HG03066 (cell line): Measurements from ENCODE around the gene KRT27.
"Not testable (repeated sequence)": the region's sequence is repeated elsewhere in the genome, so short reads cannot be mapped to it uniquely, and the experiment has no call there.

Experiments
- ATAC-seq: cut with Tn5 transposase; IDR thresholded peaks from one replicate; pipeline ENCODE4 v1.9.1; 2021; ENCODE audit warnings: low read depth; ENCODE audit not compliant: unreplicated experiment

The KRT27 gene, protein sequence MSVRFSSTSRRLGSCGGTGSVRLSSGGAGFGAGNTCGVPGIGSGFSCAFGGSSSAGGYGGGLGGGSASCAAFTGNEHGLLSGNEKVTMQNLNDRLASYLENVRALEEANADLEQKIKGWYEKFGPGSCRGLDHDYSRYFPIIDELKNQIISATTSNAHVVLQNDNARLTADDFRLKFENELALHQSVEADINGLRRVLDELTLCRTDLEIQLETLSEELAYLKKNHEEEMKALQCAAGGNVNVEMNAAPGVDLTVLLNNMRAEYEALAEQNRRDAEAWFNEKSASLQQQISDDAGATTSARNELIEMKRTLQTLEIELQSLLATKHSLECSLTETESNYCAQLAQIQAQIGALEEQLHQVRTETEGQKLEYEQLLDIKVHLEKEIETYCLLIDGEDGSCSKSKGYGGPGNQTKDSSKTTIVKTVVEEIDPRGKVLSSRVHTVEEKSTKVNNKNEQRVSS

DNA sequence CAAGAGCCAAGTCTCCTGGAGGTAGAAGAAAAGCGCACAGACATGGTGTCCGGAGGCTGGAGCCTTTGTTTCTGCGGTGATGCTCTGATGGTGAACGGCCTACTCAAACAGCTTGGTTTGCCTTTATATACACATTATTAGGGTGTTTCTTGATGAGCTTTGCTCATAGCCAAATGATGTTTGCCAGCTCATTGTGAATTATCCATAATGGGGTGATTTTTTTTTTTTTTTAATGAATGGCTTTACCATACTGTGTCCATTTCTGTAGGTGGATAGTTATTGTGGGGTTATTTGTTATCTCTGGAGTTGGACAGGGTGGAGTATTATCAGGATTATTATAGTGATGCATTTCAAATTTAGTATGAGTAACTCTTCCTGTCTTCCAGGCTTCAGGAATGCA lies at the start of gene KRT27:
Gene KRT27, minus strand, starts transcription at position 101 of the 400 bp plus-strand sequence. Its CDS starts 57 bp downstream, at position 44.
- no peak for ATAC-seq

DNA sequence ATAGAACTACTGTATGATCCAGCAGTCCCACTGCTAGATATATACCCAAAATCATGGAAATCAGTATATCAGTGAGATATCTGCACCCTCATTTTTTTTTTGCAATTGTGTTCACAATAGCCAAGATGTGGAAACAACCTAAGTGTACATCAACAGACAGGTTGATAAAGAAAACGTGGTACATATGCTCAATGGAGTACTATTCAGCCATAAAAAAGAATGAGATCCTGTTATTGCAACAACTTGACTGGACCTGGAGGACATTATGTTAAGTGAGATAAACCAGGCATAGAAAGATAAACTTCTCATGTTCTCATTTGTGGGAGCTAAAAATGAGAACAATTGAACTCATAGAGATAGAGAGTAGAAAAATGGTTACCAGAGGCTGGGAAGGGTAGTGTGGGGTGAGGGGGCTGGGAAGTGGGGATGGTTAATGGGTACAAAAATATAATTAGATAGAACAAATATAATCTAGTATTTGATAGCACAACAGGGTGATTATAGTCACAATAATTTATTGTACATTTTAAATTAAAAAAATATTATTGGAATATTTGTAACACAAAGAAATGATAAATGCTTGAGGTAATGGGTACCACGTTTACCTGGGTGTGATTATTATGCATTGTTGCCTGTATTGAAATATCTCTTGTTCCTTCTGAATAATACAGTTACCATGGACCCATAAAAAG lies 47.9 kb upstream of the KRT27 start:
- ATAC-seq: no peak

DNA sequence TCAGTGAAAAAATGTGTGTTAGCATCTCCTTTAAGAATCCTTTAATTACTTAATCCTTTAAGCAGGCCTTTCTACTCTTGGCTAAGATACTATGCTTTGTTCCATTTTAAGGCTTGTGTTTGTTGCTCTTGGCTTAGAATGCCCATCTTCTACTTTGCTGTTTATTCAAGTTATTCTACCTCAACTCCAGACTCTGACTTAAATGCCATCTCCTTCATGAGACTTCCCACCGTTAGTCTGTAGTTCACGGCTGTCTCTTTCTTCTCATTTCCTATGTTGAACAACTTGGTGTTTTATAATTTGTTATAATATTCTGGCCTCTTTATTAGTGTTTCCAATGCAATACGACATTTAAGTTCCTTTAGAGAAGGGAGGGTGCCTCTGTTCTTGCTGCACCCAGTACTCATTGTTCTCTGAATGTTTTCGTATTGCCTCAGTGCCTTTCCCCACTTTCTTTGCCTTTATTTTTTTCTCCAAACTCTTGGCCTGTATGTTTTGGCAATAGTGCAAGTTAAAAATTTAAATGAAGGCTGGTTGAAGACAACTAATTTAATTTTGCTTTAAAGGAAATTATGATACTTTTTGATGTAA lies 46.2 kb upstream of the KRT27 start:
- ATAC-seq: no peak

DNA sequence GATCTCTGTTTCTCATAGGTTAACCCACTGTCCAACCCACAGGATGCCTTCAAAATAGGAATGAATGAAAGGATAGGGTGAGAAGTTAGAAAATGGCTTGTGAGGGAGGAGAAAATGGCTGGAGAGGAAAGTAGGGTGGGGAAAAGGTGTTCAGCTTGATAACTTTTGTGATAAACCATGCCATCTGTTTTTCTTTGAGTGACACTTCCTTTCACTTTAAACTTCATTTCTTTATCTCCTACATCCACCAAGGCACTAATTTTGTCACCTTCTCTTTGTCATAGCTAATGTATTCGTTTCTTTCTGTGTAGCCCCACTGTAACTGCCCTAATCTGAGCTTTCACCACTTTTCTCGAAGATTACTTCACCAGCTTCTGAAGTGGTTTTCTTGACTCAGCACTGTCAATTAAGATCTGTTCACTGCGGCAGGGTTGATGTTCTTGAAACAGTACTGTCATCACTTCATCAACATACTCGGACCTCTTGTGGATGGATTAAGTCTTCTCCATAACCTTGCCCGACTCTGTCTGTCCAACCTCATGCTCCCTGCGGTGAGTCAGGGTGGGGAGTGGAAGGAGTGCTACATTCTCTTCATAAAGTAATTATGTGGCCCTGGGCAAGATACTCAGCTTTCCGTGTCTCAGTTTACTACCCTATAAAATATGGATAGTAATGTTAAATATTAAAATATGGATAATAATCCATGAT lies 45.5 kb upstream of the KRT27 start:
- ATAC-seq: no peak

DNA sequence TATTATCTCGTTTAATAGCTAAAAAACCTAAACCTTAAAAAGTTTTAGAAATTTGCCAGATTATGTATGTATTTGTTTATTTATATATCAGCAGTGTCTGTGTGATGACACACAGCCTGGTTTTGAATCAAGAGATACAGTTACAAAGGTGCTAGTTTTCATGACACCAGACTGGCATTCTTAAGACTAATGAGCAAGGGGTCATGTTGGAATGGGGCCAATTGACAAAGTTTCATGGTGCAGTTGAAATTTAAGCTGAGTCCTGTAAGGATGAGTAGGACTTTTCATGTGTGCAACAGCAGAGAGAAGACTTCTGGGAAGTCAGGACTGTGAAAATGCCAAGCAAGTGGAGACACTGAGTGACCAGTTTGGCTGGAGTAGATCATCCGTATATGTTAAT lies 43.2 kb upstream of the KRT27 start:
- no peak for ATAC-seq

DNA sequence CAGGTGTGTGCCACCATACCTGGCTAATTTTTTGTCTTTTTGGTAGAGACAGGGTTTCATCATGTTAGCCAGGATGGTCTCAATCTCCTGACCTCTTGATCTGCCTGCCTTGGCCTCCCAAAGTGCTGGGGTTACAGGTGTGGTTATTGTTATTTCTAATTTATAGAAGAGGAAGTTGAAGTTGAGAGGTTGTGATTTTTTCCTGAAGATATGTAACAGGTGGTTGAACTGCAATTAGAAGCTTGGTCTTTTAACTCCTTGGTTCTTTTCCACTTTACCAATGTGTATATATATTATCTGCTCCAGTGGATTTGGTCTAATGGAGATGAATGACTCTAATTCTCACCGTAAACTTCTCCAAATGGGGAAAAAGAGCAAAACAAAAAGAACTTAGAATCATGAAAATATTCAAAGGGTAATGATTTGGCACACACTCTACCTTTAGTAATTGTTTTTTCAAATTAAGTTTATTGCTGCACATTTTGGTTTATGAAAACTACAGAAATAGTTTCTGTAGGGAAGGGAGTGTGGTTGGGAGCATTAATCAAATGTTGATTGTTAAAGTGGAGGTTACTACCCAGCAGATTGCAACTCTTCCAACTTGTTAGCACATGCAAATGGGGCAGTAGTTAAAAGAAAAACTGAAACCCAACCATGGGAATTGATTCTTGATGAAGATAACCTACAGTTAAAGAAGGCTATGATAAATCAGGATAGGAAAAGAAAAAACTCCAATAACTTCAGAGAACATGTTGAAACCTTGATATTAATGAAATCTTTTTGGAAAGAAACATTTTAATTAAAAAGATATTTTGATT lies 41.9 kb upstream of the KRT27 start:
- no peak for ATAC-seq

DNA sequence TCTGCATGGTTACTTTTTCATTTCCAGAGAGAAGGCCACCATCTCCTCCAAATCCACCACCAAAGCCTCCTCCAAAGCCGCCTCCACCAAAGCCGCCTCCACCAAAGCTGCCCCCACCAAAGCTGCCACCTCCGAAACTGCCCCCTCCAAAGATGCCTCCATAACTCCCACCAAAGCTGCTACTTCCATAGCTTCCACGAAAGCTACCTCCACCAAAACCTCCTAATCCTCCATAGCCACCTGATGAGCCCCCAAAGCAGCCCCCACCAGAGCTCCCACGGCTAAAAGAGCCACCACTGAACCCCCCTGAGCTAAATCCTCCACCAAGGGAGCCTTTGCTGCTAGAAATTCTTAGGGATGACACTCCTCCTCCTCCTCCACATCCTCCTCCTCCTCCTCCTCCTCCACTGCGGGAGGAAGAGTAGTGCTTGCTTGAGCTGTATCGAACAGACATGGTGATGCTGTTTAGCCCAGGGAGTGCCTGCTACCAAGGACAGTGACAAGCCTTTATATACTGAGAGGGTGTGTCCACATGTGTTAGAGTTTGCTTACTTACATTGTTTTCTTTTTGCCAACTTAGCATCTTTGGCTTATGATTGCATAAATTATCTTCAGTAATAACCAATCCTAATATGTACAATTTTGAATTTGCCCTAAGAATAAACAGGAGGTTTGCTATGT lies 39.9 kb upstream of the KRT27 start, which contains the start of gene KRT10:
Gene KRT10, minus strand, starts transcription at position 483 of the 681 bp plus-strand sequence. Its CDS starts 29 bp downstream, at position 454.
- no peak for ATAC-seq

DNA sequence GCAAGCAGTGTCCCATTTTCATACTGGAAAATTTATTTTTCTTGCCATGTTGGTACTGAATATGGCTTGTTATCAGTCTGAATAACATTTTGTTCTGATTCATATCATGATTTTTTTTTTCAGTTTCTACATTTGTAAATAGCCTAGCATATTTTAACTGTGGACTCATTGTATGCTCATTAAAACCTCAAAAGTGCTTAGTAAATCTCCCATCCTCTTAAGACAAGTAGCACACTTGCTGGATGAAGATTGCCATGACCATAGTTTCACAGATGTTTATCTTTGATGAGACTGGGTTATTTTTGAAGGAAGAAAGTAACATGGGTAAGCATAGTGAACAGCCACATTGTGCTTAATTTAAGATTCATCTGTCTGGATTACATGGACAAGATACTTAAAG lies 39.2 kb upstream of the KRT27 start:
- ATAC-seq: no peak

DNA sequence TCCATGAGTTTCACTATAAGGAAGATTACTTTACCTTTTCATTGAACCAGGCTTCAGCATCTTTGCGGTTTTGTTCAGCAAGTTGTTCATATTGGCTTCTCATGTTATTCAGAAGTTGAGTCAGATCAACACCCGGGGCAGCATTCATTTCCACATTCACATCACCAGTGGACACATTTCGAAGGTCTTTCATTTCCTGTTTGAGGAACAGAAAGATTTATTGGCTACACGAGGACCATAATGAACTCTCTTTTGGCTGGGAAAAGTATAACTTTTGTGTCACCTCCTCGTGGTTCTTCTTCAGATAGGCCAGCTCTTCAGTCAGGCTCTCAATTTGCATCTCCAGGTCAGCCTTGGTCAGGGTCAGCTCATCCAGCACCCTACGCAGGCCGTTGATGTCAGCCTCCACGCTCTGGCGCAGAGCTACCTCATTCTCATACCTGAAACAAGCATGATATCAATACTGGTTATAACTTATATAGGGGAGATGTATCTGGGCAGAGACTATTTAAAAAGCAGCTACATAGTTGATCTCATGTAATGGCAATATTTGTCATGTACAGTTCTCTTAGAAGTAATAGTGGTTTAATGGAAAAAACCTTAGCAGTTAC lies 38.0 kb upstream of the KRT27 start:
- no peak for ATAC-seq

DNA sequence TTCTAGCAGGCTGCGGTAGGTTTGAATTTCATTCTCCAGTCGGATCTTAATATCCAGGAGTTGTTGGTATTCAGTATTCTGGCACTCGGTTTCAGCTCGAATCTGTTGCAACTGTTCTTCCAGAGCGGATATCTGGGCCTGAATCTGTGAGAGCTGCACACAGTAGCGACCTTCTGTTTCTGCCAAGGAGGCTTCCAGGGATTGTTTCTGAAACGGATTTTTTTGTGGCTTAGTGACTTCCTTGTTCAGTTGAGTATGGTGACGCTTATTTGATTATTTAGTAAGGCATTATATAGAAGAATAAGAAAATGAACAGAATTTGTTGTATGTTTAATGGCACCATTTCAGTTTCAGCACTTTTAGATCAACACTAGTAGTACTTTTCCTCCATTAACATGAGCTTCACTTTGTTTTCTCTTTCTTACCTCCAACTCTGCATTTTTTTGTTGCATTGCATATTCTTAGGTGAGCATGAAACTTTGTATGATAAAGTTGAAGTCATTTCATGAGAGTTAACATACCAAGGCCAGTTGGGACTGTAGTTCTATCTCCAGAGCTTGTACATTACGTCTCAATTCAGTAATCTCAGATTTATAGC lies 37.3 kb upstream of the KRT27 start:
- ATAC-seq: no peak

DNA sequence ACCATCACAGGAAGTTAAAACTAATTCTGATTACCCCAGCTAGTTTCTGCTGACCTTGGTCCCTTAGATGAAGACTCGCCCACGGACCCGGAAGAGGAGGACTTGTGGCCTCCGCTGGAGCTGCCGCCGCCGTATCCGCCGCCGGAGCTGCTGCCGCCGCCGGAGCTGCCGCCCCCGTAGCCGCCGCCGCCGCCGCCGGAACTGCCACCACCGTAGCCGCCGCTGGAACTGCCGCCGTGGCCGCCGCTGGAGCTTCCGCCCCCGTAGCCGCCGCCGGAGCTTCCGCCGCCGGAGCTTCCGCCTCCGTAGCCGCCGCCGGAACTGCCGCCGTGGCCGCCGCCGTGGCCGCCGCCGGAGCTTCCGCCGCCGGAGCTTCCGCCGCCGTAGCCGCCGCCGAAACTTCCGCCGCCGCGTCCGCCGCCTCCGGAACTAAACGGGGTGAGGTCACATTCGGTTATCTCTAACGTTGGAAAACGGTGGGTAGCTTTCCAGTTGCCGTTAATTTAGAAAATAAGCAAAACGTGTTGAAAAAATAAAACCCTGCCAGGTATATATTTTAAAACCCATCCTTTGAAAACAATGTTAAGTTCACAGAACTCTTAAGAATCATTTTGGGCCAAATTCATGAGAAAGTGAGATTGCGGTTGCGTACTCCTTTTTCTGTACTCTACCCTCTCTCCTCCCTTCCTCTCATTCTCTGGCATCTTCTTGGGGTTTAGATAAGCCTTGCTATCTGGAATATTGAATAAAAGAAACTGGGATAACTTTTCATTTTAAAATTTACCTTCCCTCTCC lies 36.6 kb upstream of the KRT27 start:
- ATAC-seq: peak; percentile 87

DNA sequence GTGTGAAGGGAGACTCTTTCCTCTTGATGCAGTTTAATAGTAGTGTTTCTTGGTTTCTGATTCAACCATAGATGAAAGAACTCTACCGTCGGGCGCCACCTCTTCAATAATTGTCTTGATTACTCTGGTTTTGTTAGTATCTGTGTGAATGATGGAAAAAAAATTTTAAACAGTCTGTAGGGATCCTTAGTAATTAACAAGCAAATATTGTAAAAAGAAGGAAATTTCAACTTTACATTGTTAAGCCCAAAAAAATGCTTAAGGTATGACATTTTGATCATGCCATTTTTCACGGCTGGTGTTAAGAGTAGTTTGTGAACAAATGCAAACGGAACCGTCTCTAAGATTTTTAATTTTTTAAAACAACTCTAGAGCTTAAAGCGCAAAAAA lies 36.0 kb upstream of the KRT27 start:
- no peak for ATAC-seq

DNA sequence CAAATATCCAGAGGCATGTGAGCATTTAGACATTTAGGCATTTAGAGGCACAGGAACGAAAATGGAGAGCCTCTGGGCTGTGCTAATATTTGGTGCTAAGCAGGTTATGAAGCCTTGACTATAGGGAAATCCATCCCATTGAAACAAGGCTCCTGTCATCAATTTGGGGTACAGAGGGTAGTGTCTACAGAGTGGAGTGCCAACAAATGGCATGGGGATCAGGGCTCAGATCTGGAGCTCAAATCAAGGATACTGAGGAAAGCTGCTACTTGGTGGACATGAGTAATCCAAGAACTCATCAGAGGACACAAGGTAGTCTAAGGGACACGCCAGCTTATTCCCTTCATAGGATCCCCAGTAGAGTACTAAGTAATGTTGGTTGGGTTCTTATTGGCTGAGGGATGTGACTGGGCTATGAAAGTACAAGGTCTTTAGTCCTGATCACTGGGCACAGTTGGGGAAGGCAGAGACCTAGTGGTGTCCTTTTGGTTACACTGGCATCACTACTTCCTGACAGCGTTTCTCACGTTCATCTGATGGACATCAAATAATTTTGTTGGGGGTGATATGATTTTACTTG lies 34.8 kb upstream of the KRT27 start:
- ATAC-seq: no peak

DNA sequence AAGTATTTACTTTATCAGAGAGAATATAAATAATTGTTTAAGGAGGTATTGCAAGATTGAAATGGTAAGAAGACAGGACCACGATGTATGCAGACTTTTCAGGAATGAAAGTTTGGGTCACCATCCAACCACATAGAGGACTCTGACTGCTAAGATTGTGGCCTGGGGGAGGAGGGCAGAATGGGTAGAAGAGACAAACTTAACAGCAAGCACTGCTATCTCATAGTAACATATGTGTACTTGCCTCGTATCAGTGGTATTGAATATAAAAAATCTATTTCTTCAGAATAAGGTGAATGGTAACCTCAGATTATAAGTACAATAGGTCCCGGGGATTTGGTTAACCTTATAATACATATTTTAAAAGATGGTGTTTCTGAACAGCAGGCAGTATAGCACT lies 34.2 kb upstream of the KRT27 start:
- no peak for ATAC-seq

DNA sequence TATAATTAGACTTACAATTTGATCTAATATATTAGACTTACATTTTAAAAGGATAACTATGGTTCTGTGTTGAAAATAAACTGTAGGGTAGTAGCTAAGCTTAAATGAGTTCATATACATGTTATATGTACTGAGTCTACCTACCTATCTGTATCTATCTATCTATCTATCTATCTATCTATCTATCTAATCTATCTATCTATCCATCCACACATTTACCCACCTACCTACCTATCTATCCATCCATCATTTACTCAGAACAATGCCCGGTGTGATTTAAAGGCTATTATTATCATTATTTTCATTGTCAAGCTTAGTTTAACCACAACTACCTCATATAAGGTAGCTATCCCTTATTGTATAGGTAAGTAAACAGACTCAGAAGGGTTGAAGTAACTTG lies 33.0 kb upstream of the KRT27 start:
- no peak for ATAC-seq

DNA sequence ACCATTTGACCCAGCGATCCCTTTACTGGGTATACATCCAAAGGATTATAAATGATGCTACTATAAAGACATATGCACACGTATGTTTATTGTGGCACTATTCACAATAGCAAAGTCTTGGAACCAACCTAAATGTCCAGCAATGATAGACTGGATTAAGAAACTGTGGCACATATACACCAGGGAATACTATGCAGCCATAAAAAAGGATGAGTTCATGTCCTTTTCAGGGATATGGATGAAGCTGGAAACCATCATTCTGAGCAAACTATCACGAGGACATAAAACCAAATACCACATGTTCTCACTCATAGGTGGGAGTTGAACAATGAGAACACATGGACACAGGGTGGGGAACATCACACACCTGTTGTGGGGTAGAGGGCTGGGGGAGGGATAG lies 32.3 kb upstream of the KRT27 start:
- ATAC-seq: not testable (repeated sequence)

DNA sequence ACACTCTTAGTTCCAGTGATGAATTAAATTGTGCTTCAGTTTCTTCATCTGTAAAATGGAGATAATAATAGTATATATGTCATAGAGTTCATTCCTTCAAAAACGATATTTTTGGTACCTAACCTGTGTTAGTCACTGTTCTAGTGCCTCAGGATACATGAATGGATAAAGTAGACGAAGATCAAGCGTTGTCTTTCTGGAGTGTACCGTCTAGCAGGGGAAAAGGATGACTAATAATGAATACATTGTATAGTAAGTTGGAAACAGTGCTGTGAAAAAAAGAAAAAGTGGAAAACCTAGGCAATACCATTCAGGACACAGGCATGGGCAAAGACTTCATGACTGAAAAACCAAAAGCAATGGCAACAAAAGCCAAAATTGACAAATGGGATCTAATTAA lies 31.5 kb upstream of the KRT27 start:
- no peak for ATAC-seq

DNA sequence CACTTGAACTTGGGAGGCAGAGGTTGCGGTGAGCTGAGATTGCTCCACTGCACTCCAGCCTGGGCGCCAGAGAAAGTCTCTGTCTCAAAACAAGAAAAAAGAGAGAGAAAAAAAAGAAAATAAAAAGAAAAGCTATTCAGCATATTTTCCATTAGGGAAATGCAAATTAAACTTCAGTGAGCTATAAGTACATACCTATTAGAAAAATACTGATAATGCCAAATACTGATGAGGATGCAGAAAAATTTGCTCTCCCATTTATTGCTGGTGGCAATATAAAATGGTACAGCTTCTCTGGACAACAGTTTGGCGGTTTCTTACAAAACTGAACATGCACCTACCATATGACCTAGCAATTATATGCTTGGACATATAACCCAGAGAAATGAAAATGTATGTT lies 30.3 kb upstream of the KRT27 start:
- ATAC-seq: no peak
